ENCODE measurements around the gene NEIL3.

NEIL3 gene

GRCh38 chr4:177309522-177310371, at the start of gene NEIL3:
NEIL3 (plus strand) TSS chr4:177309874; CDS start chr4:177309954, 80 bp downstream.
- no peaks in the 10 kb centered on the region for H3K27me3 Mint-ChIP-seq
- no peaks in the 10 kb centered on the region for H3K36me3 Mint-ChIP-seq
- peak within 1 kb of the TSS; percentile 25 for H3K27ac Mint-ChIP-seq
- ATAC-seq (ENCODE audit: low read depth) (peak; percentile 93), DNase-seq (ENCODE audit: low spot score in 2 of 2) (peak; percentile 80 to 81)
- peak within 1 kb of the TSS; percentile 95 for H3K4me3 Mint-ChIP-seq
- H3K4me1 Mint-ChIP-seq: peaks cover 9% of the 10 kb centered on the region
- no peaks in the 10 kb centered on the region for H3K9me3 Mint-ChIP-seq

- Mint-ChIP-seq H3K9me3 (no peaks in the 10 kb centered on the region), H3K27ac (no peak overlapping the region), H3K4me1 (no peaks in the 10 kb centered on the region), H3K36me3 (no peaks in the 10 kb centered on the region), H3K4me3 (no peak overlapping the region), H3K27me3 (peaks cover 6% of the 10 kb centered on the region)
- DNase-seq (ENCODE audit: low spot score in 2 of 2): no peak
- no peak for ATAC-seq (ENCODE audit: low read depth)
These were observed 45.9 kb upstream of the NEIL3 start for GRCh38 chr4:177263818-177264217.

- no peak for ATAC-seq (ENCODE audit: low read depth)
- no peaks in the 10 kb centered on the region for H3K4me1 Mint-ChIP-seq
- no peak overlapping the region for H3K27ac Mint-ChIP-seq
- DNase-seq (ENCODE audit: low spot score in 2 of 2): no peak
- no peaks in the 10 kb centered on the region for H3K36me3 Mint-ChIP-seq
- H3K4me3 Mint-ChIP-seq: no peak overlapping the region
- H3K27me3 Mint-ChIP-seq: peaks cover 6% of the 10 kb centered on the region
- H3K9me3 Mint-ChIP-seq: no peaks in the 10 kb centered on the region
These were observed 44.8 kb upstream of the NEIL3 start for GRCh38 chr4:177264788-177265422.

GRCh38 chr4:177265729-177266128, 43.9 kb upstream of the NEIL3 start:
- ATAC-seq (ENCODE audit: low read depth) (no peak), DNase-seq (ENCODE audit: low spot score in 2 of 2) (no peak)
- Mint-ChIP-seq H3K9me3 (no peaks in the 10 kb centered on the region), H3K27me3 (peaks cover 6% of the 10 kb centered on the region), H3K27ac (no peak overlapping the region), H3K4me3 (no peak overlapping the region), H3K36me3 (no peaks in the 10 kb centered on the region), H3K4me1 (no peaks in the 10 kb centered on the region)

- Mint-ChIP-seq H3K4me3 (no peak overlapping the region), H3K4me1 (no peaks in the 10 kb centered on the region), H3K9me3 (no peaks in the 10 kb centered on the region), H3K27ac (no peak overlapping the region), H3K27me3 (peaks cover 6% of the 10 kb centered on the region), H3K36me3 (no peaks in the 10 kb centered on the region)
- ATAC-seq (ENCODE audit: low read depth): no peak
- no peak for DNase-seq (ENCODE audit: low spot score in 2 of 2)
These were observed 43.2 kb upstream of the NEIL3 start for GRCh38 chr4:177266506-177266905.

GRCh38 chr4:177267911-177268310, 41.8 kb upstream of the NEIL3 start:
- no peak overlapping the region for H3K4me3 Mint-ChIP-seq
- no peaks in the 10 kb centered on the region for H3K36me3 Mint-ChIP-seq
- no peaks in the 10 kb centered on the region for H3K4me1 Mint-ChIP-seq
- H3K27ac Mint-ChIP-seq: no peak overlapping the region
- no peak for ATAC-seq (ENCODE audit: low read depth)
- H3K27me3 Mint-ChIP-seq: peaks cover 1% of the 10 kb centered on the region
- H3K9me3 Mint-ChIP-seq: no peaks in the 10 kb centered on the region
- DNase-seq (ENCODE audit: low spot score in 2 of 2): no peak

GRCh38 chr4:177271091-177271490, 38.6 kb upstream of the NEIL3 start:
- H3K27ac Mint-ChIP-seq: no peak overlapping the region
- ATAC-seq (ENCODE audit: low read depth): no peak
- H3K4me1 Mint-ChIP-seq: no peaks in the 10 kb centered on the region
- no peak for DNase-seq (ENCODE audit: low spot score in 2 of 2)
- H3K36me3 Mint-ChIP-seq: no peaks in the 10 kb centered on the region
- H3K9me3 Mint-ChIP-seq: no peaks in the 10 kb centered on the region
- H3K27me3 Mint-ChIP-seq: peaks cover 3% of the 10 kb centered on the region
- no peak overlapping the region for H3K4me3 Mint-ChIP-seq

- Mint-ChIP-seq H3K4me3 (no peak overlapping the region), H3K27ac (no peak overlapping the region), H3K4me1 (no peaks in the 10 kb centered on the region), H3K36me3 (no peaks in the 10 kb centered on the region), H3K27me3 (peaks cover 3% of the 10 kb centered on the region), H3K9me3 (no peaks in the 10 kb centered on the region)
- ATAC-seq (ENCODE audit: low read depth) (no peak), DNase-seq (ENCODE audit: low spot score in 2 of 2) (no peak)
These were observed 37.5 kb upstream of the NEIL3 start for GRCh38 chr4:177271915-177272766.

- ATAC-seq (ENCODE audit: low read depth): no peak
- peaks cover 4% of the 10 kb centered on the region for H3K27me3 Mint-ChIP-seq
- no peak overlapping the region for H3K27ac Mint-ChIP-seq
These were observed 33.7 kb upstream of the NEIL3 start for GRCh38 chr4:177275999-177276398.

GRCh38 chr4:177281351-177281909, 28.2 kb upstream of the NEIL3 start:
- H3K4me1 Mint-ChIP-seq: no peaks in the 10 kb centered on the region
- peaks cover 1% of the 10 kb centered on the region for H3K27me3 Mint-ChIP-seq
- DNase-seq (ENCODE audit: low spot score in 2 of 2) (no peak), ATAC-seq (ENCODE audit: low read depth) (no peak)
- H3K9me3 Mint-ChIP-seq: peaks cover 3% of the 10 kb centered on the region
- H3K36me3 Mint-ChIP-seq: no peaks in the 10 kb centered on the region
- no peak overlapping the region for H3K27ac Mint-ChIP-seq
- no peak overlapping the region for H3K4me3 Mint-ChIP-seq

More at GRCh38 chr4:177275999-177276398, 33.7 kb upstream of the NEIL3 start:
- no peak overlapping the region for H3K4me3 Mint-ChIP-seq
- no peaks in the 10 kb centered on the region for H3K36me3 Mint-ChIP-seq
- H3K9me3 Mint-ChIP-seq: peaks cover 3% of the 10 kb centered on the region
- no peak for DNase-seq (ENCODE audit: low spot score in 2 of 2)
- no peaks in the 10 kb centered on the region for H3K4me1 Mint-ChIP-seq

GRCh38 chr4:177282284-177282835, 27.3 kb upstream of the NEIL3 start:
- no peak for DNase-seq (ENCODE audit: low spot score in 2 of 2)
- H3K4me3 Mint-ChIP-seq: no peak overlapping the region
- peaks cover 3% of the 10 kb centered on the region for H3K9me3 Mint-ChIP-seq
- H3K27ac Mint-ChIP-seq: no peak overlapping the region
- H3K4me1 Mint-ChIP-seq: no peaks in the 10 kb centered on the region
- H3K36me3 Mint-ChIP-seq: no peaks in the 10 kb centered on the region
- H3K27me3 Mint-ChIP-seq: peaks cover 1% of the 10 kb centered on the region
- ATAC-seq (ENCODE audit: low read depth): no peak

GRCh38 chr4:177283167-177283566, 26.5 kb upstream of the NEIL3 start:
- no peak overlapping the region for H3K4me3 Mint-ChIP-seq
- ATAC-seq (ENCODE audit: low read depth) (no peak), DNase-seq (ENCODE audit: low spot score in 2 of 2) (no peak)
- peaks cover 3% of the 10 kb centered on the region for H3K9me3 Mint-ChIP-seq
- H3K36me3 Mint-ChIP-seq: no peaks in the 10 kb centered on the region
- no peak overlapping the region for H3K27ac Mint-ChIP-seq
- H3K4me1 Mint-ChIP-seq: no peaks in the 10 kb centered on the region
- H3K27me3 Mint-ChIP-seq: peaks cover 1% of the 10 kb centered on the region

- Mint-ChIP-seq H3K27me3 (no peaks in the 10 kb centered on the region), H3K27ac (no peak overlapping the region), H3K4me3 (no peak overlapping the region), H3K36me3 (no peaks in the 10 kb centered on the region), H3K4me1 (no peaks in the 10 kb centered on the region), H3K9me3 (no peaks in the 10 kb centered on the region)
- no peak for DNase-seq (ENCODE audit: low spot score in 2 of 2)
- no peak for ATAC-seq (ENCODE audit: low read depth)
These were observed 23.7 kb upstream of the NEIL3 start for GRCh38 chr4:177285953-177286352.

Measured in memory B cell (primary cell).